OCI-LY7 (cell line): Measurements from ENCODE around the gene MINDY3. TPM values are rescaled to one million over a fixed set of nuclear protein-coding genes. Genes with fewer than 3 reads are reported as not detected.

Source experiments
- BruUV-seq: library from RNA; stranded (reverse); fragments of 400-500 nt; replicated peaks from 2 replicates; lab custom pipeline; 2021; lab: Mats Ljungman, UMichigan
- CTCF ChIA-PET: fragments of 300-600 bp; sonication (Branson Sonifier 250); formaldehyde crosslinking; loops from one replicate; lab custom pipeline; 2022; ENCODE audit warnings: antibody characterized with exemption; ENCODE audit not compliant: unreplicated experiment; lab: Charles Lee
- POLR2A ChIA-PET: fragments of 300-600 bp; sonication (Branson Sonifier 250); formaldehyde crosslinking; loops from one replicate; lab custom pipeline; 2022; ENCODE audit warnings: antibody characterized with exemption; lab: Charles Lee
- DNase-seq: peaks from one replicate; pipeline ENCODE4 v3.0.0-alpha.2; 2015; ENCODE audit warnings: low spot score
- H2AFZ ChIP-seq: fragments of 200-600 bp; sonication (generic), shearing (Covaris generic); 2 replicates; pipeline ENCODE4 v1.6.1; 2014; ENCODE audit warnings: mild to moderate bottlenecking, antibody characterized with exemption, low read length, moderate library complexity
- H3K27ac ChIP-seq: fragments of 200-600 bp; sonication (generic); 2 replicates; pipeline ENCODE4 v1.5.1; 2014; ENCODE audit warnings: mixed run types, low read depth, mild to moderate bottlenecking, moderate library complexity, low read length, inconsistent platforms; ENCODE audit not compliant: poor library complexity, severe bottlenecking
- H3K36me3 ChIP-seq: fragments of 200-600 bp; sonication (generic); 2 replicates; pipeline ENCODE4 v1.6.1; 2014; ENCODE audit warnings: mild to moderate bottlenecking, antibody characterized with exemption, low read length, moderate library complexity, mixed read lengths; ENCODE audit not compliant: insufficient read depth
- H3K4me1 ChIP-seq: fragments of 200-600 bp; sonication (generic); 2 replicates; pipeline ENCODE4 v1.5.1; 2014; ENCODE audit warnings: mild to moderate bottlenecking, low read length; ENCODE audit not compliant: insufficient read depth, poor library complexity, severe bottlenecking
- H3K4me2 ChIP-seq: fragments of 200-600 bp; sonication (generic); 2 replicates; pipeline ENCODE4 v1.6.1; 2014; ENCODE audit warnings: mild to moderate bottlenecking, low read length
- H3K4me3 ChIP-seq: fragments of 200-600 bp; sonication (generic); 2 replicates; pipeline ENCODE4 v1.5.1; 2014; ENCODE audit warnings: mild to moderate bottlenecking, low read depth, low read length; ENCODE audit not compliant: poor library complexity, severe bottlenecking
- H3K79me2 ChIP-seq: fragments of 200-600 bp; sonication (generic); 2 replicates; pipeline ENCODE4 v1.6.1; 2016; ENCODE audit warnings: low read depth, mild to moderate bottlenecking, low read length, moderate library complexity, mixed read lengths; ENCODE audit not compliant: insufficient read depth
- H3K9me2 ChIP-seq: fragments of 200-600 bp; sonication (generic); 2 replicates; pipeline ENCODE4 v1.6.1; 2016; ENCODE audit warnings: mild to moderate bottlenecking, low read length, mixed read lengths; ENCODE audit not compliant: insufficient read depth
- H3K9me3 ChIP-seq: fragments of 200-600 bp; sonication (generic); 2 replicates; pipeline ENCODE4 v1.6.1; 2014; ENCODE audit warnings: mild to moderate bottlenecking, mixed run types, low read length, mixed read lengths
- H4K20me1 ChIP-seq: fragments of 200-600 bp; sonication (generic); 2 replicates; pipeline ENCODE4 v1.6.1; 2014; ENCODE audit warnings: mild to moderate bottlenecking, antibody characterized with exemption, low read length, moderate library complexity, mixed read lengths; ENCODE audit not compliant: insufficient read depth
- EZH2phosphoT487 ChIP-seq: fragments of 200-600 bp; sonication (generic); IDR thresholded peaks from 2 replicates; pipeline ENCODE4 v1.6.1; 2018; ENCODE audit warnings: low read depth, borderline replicate concordance, mild to moderate bottlenecking, mixed run types, antibody characterized with exemption, low read length, moderate library complexity, mixed read lengths
- intact Hi-C: fragments of 100-400 bp; cut with micrococcal nuclease; formaldehyde crosslinking; loops from one replicate; pipeline ENCODE4 v1.10.0; 2022; ENCODE audit not compliant: unreplicated experiment
- total RNA-seq, 2 experiments: library from RNA; depleted of rRNA in 1 of 2; stranded (reverse); fragments of >200 nt in 1 of 2; shearing (Covaris generic) in 1 of 2; gene quantifications; 2 replicates each; pipeline ENCODE4 v1.2.3, GENCODE V29; 2014 to 2022
- TF ChIP-seq, protein P1 (sequence below): fragments of 200-600 bp; sonication (generic); conservative IDR thresholded peaks from 2 replicates; pipeline ENCODE4 v1.5.1; 2014; ENCODE audit warnings: mild to moderate bottlenecking, antibody characterized with exemption, low read length, moderate library complexity, mixed read lengths

MINDY3 gene
- total RNA-seq, 2 experiments from 2014 or later, result 15.7 to 23.3 TPM

DNA sequence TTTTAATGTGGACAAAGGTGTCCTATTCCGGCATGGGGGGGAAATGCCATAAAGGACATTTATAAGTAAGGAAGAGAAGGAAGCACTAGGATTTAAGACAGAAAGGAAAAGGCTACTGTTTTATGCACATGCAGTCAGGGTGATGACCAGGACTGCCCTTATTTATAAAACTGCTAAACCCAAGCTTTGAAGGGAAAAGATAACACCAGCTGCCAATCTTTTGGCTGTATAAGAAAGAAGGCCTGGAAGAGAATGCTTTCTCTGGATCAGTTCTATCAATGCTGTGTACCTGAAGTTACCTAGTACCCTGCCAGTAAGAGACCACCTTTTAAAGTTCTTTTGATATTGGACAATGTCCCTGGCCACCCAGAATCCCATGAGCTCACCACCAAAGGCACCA is 59.2 kb downstream of the MINDY3 start:
- no peak for TF ChIP-seq EZH2phosphoT487
- TF ChIP-seq, protein P1, sequence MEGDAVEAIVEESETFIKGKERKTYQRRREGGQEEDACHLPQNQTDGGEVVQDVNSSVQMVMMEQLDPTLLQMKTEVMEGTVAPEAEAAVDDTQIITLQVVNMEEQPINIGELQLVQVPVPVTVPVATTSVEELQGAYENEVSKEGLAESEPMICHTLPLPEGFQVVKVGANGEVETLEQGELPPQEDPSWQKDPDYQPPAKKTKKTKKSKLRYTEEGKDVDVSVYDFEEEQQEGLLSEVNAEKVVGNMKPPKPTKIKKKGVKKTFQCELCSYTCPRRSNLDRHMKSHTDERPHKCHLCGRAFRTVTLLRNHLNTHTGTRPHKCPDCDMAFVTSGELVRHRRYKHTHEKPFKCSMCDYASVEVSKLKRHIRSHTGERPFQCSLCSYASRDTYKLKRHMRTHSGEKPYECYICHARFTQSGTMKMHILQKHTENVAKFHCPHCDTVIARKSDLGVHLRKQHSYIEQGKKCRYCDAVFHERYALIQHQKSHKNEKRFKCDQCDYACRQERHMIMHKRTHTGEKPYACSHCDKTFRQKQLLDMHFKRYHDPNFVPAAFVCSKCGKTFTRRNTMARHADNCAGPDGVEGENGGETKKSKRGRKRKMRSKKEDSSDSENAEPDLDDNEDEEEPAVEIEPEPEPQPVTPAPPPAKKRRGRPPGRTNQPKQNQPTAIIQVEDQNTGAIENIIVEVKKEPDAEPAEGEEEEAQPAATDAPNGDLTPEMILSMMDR, result no peak
- no peaks in the 10 kb centered on the region for H3K9me2 ChIP-seq
- BruUV-seq, result no TSS peak
- H3K79me2 ChIP-seq, result no peaks in the 10 kb centered on the region
- CTCF ChIA-PET, result no interaction called here
- intact Hi-C loops, result no loop called here
- no peaks in the 10 kb centered on the region for H3K9me3 ChIP-seq
- H3K4me2 ChIP-seq, result no peak overlapping the region
- no peak overlapping the region for H3K4me3 ChIP-seq
- no peak for DNase-seq
- no peak overlapping the region for H3K27ac ChIP-seq
- peaks cover 12% of the 10 kb centered on the region for H3K36me3 ChIP-seq
- POLR2A ChIA-PET, result interaction anchor here (0.6 kb wide), 1 partner anchor 11 kb away, joined by 3 read pairs; no protein-coding TSS in a partner anchor
- no peaks in the 10 kb centered on the region for H3K4me1 ChIP-seq
- no peaks in the 10 kb centered on the region for H4K20me1 ChIP-seq
- no peak overlapping the region for H2AFZ ChIP-seq

DNA sequence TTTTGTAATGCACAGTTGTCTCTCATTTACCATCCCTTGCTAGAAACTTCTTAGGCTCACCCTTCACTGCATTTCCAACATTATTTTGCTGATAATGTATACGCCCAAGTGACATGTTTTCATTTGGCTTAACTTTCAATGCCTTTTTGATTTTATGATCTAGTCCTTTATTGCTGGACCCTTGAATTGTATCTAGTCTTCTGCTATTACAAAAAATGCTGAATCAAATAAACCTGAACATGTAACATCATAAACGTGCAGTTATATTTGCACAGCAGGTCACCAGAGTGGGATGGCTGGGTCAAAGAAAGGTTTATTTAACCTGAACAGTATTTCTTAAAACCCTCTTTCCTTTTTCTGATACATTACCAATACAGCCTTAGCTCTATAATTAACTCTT is 63.0 kb downstream of the MINDY3 start:
- BruUV-seq, result no TSS peak

DNA sequence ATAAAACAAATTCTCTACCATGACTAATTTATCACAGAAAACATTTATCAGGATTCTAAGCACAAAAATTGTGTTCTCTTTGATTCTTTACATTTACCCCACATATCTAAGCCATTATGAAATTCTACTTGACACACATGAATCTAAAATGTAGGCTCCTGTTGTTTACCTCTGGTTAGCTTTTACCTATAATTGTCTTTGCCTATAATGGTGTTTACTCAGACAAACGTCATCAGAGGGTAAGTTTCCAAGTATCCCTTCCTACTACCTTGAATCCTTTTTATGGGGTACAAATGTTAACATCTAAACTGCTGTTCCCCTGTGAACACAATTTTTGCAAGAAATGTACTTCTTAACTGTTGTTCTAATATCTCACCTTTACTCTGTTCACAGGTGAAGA is 63.5 kb downstream of the MINDY3 start:
- no TSS peak for BruUV-seq
- POLR2A ChIA-PET, result no interaction called here
- intact Hi-C loops, result no loop called here
- Histone ChIP-seq H3K4me1 (no peaks in the 10 kb centered on the region), H2AFZ (no peak overlapping the region), H3K4me3 (no peak overlapping the region), H3K79me2 (no peaks in the 10 kb centered on the region), H3K4me2 (no peak overlapping the region), H3K27ac (no peak overlapping the region), H3K36me3 (peaks cover 18% of the 10 kb centered on the region), H3K9me2 (no peaks in the 10 kb centered on the region), H4K20me1 (no peaks in the 10 kb centered on the region), H3K9me3 (no peaks in the 10 kb centered on the region)
- no peak for DNase-seq
- TF ChIP-seq EZH2phosphoT487, result no peak
- TF ChIP-seq, protein P1, result no peak
- CTCF ChIA-PET, result no interaction called here

More for the DNA sequence above, 63.0 kb downstream of the MINDY3 start:
- Histone ChIP-seq H3K36me3 (peaks cover 19% of the 10 kb centered on the region), H2AFZ (no peak overlapping the region), H3K79me2 (no peaks in the 10 kb centered on the region), H3K9me3 (no peaks in the 10 kb centered on the region), H3K9me2 (no peaks in the 10 kb centered on the region), H3K4me1 (no peaks in the 10 kb centered on the region), H4K20me1 (no peaks in the 10 kb centered on the region), H3K4me3 (no peak overlapping the region), H3K27ac (no peak overlapping the region), H3K4me2 (no peak overlapping the region)
- TF ChIP-seq, protein P1, result no peak
- TF ChIP-seq EZH2phosphoT487, result no peak
- intact Hi-C loops, result no loop called here
- POLR2A ChIA-PET, result interaction anchor here (0.7 to 1.5 kb wide), 3 partner anchors 8 to 13 kb away, joined by 3 to 4 read pairs (median 3); no protein-coding TSS in a partner anchor
- CTCF ChIA-PET, result no interaction called here
- DNase-seq, result no peak
